NCI-H1930 (cell line): ENCODE results near the gene CEMIP.
A peak's percentile ranks its signal among the peaks of the same experiment; 100 is the strongest.

ENCODE experiments used
- DNase-seq, 2 experiments: peaks; one replicate each; lab custom pipeline; 2025; lab: John Stamatoyannopoulos, UW

CEMIP gene

GRCh38 chr15:80787316-80787715 lies 8.1 kb downstream of the CEMIP start:
- no peak for DNase-seq

GRCh38 chr15:80788536-80788935 lies 9.4 kb downstream of the CEMIP start:
- no peak for DNase-seq

- DNase-seq: no peak
Observed at GRCh38 chr15:80789296-80789695, 10.1 kb downstream of the CEMIP start.

GRCh38 chr15:80789796-80790195 lies 10.6 kb downstream of the CEMIP start:
- no peak for DNase-seq

GRCh38 chr15:80790236-80790635 lies 11.1 kb downstream of the CEMIP start:
- no peak for DNase-seq

GRCh38 chr15:80791004-80791403 lies 11.8 kb downstream of the CEMIP start:
- DNase-seq: no peak

GRCh38 chr15:80796407-80796806 lies 17.2 kb downstream of the CEMIP start:
- no peak for DNase-seq

GRCh38 chr15:80798911-80799310 lies 19.7 kb downstream of the CEMIP start:
- no peak for DNase-seq

GRCh38 chr15:80800067-80800466 lies 20.9 kb downstream of the CEMIP start:
- no peak for DNase-seq

GRCh38 chr15:80801891-80802680 lies 22.9 kb downstream of the CEMIP start:
- DNase-seq: no peak

- DNase-seq: no peak
Observed at GRCh38 chr15:80803580-80804525, 24.7 kb downstream of the CEMIP start.

- DNase-seq: peak in 1 of 2 experiments; percentile 9
Observed at GRCh38 chr15:80804970-80805495, 25.9 kb downstream of the CEMIP start.

GRCh38 chr15:80811781-80812315 lies 32.7 kb downstream of the CEMIP start:
- no peak for DNase-seq

GRCh38 chr15:80815106-80815505 lies 35.9 kb downstream of the CEMIP start:
- DNase-seq: no peak

- DNase-seq: no peak
Observed at GRCh38 chr15:80816049-80816653, 37.0 kb downstream of the CEMIP start.

GRCh38 chr15:80816936-80817335 lies 37.8 kb downstream of the CEMIP start:
- no peak for DNase-seq

- DNase-seq: no peak
Observed at GRCh38 chr15:80817901-80818300, 38.7 kb downstream of the CEMIP start.

- no peak for DNase-seq
Observed at GRCh38 chr15:80819001-80819400, 39.8 kb downstream of the CEMIP start.

GRCh38 chr15:80820092-80820491 lies 40.9 kb downstream of the CEMIP start:
- DNase-seq: no peak

- DNase-seq: no peak
Observed at GRCh38 chr15:80822256-80822655, 43.1 kb downstream of the CEMIP start.

GRCh38 chr15:80822676-80823075 lies 43.5 kb downstream of the CEMIP start:
- DNase-seq: no peak

GRCh38 chr15:80823120-80823519 lies 44.0 kb downstream of the CEMIP start:
- no peak for DNase-seq
